PFSK-1 (cell line): ENCODE measurements around the gene RETREG1.

Experiments
- FOXP2 ChIP-seq: optimal IDR thresholded peaks from 2 replicates; pipeline ENCODE3; 2011; ENCODE audit warnings: borderline replicate concordance, control low read depth, inconsistent platforms; ENCODE audit not compliant: insufficient read depth; ENCODE audit errors: extremely low read length, extremely low read depth
- POLR2AphosphoS5 ChIP-seq: IDR thresholded peaks from 2 replicates; pipeline ENCODE4 v1.6.1; 2012; ENCODE audit warnings: low read depth, mild to moderate bottlenecking, control low read depth, low read length, moderate library complexity
- SIN3A ChIP-seq: IDR thresholded peaks from 2 replicates; pipeline ENCODE4 v1.6.1; 2012; ENCODE audit warnings: mild to moderate bottlenecking, low read length, moderate library complexity, borderline replicate concordance; ENCODE audit not compliant: insufficient read depth
- TAF1 ChIP-seq: IDR thresholded peaks from 2 replicates; pipeline ENCODE4 v1.6.1; 2012; ENCODE audit warnings: low read length, control low read depth, borderline replicate concordance; ENCODE audit not compliant: insufficient read depth
- TF ChIP-seq, protein P1 (sequence below), 2 experiments: IDR thresholded peaks; 2 replicates each; pipeline versions ENCODE4 v1.6.1 to v1.8.0; 2011 to 2012; ENCODE audit warnings: low read depth in 2 of 2, low read length in 2 of 2, control low read depth in 1 of 2, inconsistent platforms in 1 of 2, mild to moderate bottlenecking in 1 of 2, moderate library complexity in 1 of 2; ENCODE audit not compliant: insufficient read depth in 1 of 2

Gene RETREG1

GRCh38 chr5:16558984-16559629 is 57.7 kb downstream of the RETREG1 start:
- TF ChIP-seq FOXP2, result no peak
- no peak for TF ChIP-seq SIN3A
- no peak for TF ChIP-seq POLR2AphosphoS5
- TF ChIP-seq, protein P1, sequence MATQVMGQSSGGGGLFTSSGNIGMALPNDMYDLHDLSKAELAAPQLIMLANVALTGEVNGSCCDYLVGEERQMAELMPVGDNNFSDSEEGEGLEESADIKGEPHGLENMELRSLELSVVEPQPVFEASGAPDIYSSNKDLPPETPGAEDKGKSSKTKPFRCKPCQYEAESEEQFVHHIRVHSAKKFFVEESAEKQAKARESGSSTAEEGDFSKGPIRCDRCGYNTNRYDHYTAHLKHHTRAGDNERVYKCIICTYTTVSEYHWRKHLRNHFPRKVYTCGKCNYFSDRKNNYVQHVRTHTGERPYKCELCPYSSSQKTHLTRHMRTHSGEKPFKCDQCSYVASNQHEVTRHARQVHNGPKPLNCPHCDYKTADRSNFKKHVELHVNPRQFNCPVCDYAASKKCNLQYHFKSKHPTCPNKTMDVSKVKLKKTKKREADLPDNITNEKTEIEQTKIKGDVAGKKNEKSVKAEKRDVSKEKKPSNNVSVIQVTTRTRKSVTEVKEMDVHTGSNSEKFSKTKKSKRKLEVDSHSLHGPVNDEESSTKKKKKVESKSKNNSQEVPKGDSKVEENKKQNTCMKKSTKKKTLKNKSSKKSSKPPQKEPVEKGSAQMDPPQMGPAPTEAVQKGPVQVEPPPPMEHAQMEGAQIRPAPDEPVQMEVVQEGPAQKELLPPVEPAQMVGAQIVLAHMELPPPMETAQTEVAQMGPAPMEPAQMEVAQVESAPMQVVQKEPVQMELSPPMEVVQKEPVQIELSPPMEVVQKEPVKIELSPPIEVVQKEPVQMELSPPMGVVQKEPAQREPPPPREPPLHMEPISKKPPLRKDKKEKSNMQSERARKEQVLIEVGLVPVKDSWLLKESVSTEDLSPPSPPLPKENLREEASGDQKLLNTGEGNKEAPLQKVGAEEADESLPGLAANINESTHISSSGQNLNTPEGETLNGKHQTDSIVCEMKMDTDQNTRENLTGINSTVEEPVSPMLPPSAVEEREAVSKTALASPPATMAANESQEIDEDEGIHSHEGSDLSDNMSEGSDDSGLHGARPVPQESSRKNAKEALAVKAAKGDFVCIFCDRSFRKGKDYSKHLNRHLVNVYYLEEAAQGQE (IDR thresholded peaks at IDR 0.05; ENCODE audit: insufficient read depth in 1 of 2, low read depth in 2 of 2, low read length in 2 of 2), result no peak
- TF ChIP-seq TAF1, result no peak

- TF ChIP-seq SIN3A (no peak), FOXP2 (no peak), TAF1 (no peak), POLR2AphosphoS5 (no peak)
- TF ChIP-seq, protein P1 (IDR thresholded peaks at IDR 0.05; ENCODE audit: insufficient read depth in 1 of 2, low read depth in 2 of 2, low read length in 2 of 2), result no peak
Observed at GRCh38 chr5:16557477-16557876, 59.3 kb downstream of the RETREG1 start.

DNA sequence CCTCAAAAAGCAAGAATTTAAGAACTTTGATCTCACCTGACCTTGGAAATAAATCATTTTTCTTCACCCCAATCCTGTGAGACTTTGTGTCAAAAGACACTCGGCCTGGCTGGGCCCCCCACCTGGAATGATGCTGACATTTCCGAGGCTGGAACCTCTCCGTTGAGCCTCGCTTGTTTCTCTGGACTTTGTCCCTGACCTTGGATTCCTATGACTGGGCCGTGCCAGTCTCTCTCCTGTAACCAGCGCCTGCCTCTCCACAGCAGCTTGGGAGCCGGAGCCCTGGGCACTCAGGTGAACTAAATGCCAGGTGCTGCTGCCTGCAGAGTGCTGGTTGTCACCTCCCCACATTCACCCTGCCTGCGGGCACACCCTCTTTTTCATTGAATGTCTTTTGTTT is 62.7 kb downstream of the RETREG1 start:
- TF ChIP-seq TAF1 (no peak), POLR2AphosphoS5 (no peak), SIN3A (no peak)
- TF ChIP-seq, protein P1 (IDR thresholded peaks at IDR 0.05; ENCODE audit: insufficient read depth in 1 of 2, low read depth in 2 of 2, low read length in 2 of 2), result no peak

DNA sequence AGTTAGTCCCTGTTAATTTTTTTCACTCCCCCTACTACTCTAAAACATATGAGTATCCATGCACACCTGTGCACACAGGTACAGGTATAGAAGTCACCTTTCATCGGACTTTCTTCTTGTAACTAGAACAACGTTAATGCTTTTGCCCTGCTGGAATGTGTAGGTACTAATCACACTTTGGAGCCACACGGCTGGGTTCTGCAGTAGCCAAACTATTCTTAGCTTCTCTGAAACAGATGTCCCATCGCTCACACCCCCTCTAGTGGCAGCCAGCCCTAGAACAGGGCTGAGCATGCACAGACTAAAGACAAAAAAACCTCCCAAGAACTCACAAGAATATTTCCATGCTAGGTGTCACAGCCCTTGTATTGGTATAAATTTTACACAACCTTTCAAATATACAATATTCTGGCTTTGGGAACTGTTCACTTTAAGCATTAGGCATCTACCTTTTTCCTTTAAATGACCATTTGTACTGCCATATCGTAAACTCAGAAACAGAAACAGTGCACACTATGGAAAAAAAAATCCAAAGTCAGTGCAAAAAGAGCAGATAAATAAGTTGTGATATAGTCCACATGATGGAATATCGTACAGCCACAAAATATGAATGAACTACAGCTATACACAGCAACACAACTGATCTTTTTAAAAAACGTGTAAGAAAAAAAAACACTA is 64.0 kb downstream of the RETREG1 start:
- no peak for TF ChIP-seq TAF1
- TF ChIP-seq POLR2AphosphoS5, result no peak
- no peak for TF ChIP-seq SIN3A
- TF ChIP-seq, protein P1 (IDR thresholded peaks at IDR 0.05; ENCODE audit: insufficient read depth in 1 of 2, low read depth in 2 of 2, low read length in 2 of 2), result no peak
- no peak for TF ChIP-seq FOXP2
